ENCODE data around the gene MFAP2.
"Not testable (repeated sequence)": the region's sequence is repeated elsewhere in the genome, so short reads cannot be mapped to it uniquely, and the experiment has no call there.

Gene MFAP2

GRCh38 chr1:16966282-16966681 is 14.1 kb downstream of the MFAP2 start:
- intact Hi-C loops (cut with DNase I; ENCODE audit: low total_unique reads): no loop called here
- Histone ChIP-seq H3K4me3 (no peak overlapping the region), H3K36me3 (peaks cover 15 to 57% (median 31%) of the 10 kb centered on the region in 3 donors), H3K9me3 (no peaks in the 10 kb centered on the region), H3K27ac (peak overlapping the region in 1 of 2 donors; percentile 52), H3K27me3 (no peaks in the 10 kb centered on the region), H3K4me1 (peaks cover 0 to 28% (median 19%) of the 10 kb centered on the region in 4 donors)
- DNase-seq: no peak
- no peak for TF ChIP-seq CTCF (IDR thresholded peaks at IDR 0.05)

GRCh38 chr1:16965486-16966067 is 14.8 kb downstream of the MFAP2 start:
- DNase-seq: no peak
- intact Hi-C loops (cut with DNase I; ENCODE audit: low total_unique reads): no loop called here
- TF ChIP-seq CTCF (IDR thresholded peaks at IDR 0.05): no peak
- H3K9me3 ChIP-seq: no peaks in the 10 kb centered on the region
- no peak overlapping the region for H3K27ac ChIP-seq
- H3K4me3 ChIP-seq: no peak overlapping the region
- H3K27me3 ChIP-seq: no peaks in the 10 kb centered on the region
- peaks cover 15 to 50% (median 31%) of the 10 kb centered on the region in 3 donors for H3K36me3 ChIP-seq
- H3K4me1 ChIP-seq: peaks cover 0 to 32% (median 19%) of the 10 kb centered on the region in 4 donors

- H3K4me3 ChIP-seq; H3K27ac ChIP-seq; DNase-seq; intact Hi-C loops (cut with DNase I; ENCODE audit: low total_unique reads); H3K9me3 ChIP-seq; H3K27me3 ChIP-seq: not testable (repeated sequence)
- H3K4me1 ChIP-seq: peaks cover 0 to 39% (median 22%) of the 10 kb centered on the region in 4 donors
- H3K36me3 ChIP-seq: peaks cover 15 to 42% (median 31%) of the 10 kb centered on the region in 3 donors
These were observed 16.3 kb downstream of the MFAP2 start for GRCh38 chr1:16964169-16964568.

GRCh38 chr1:16961297-16962133 is 18.9 kb downstream of the MFAP2 start:
- TF ChIP-seq CTCF (IDR thresholded peaks at IDR 0.05): no peak
- Histone ChIP-seq H3K27me3 (no peaks in the 10 kb centered on the region), H3K4me3 (peak overlapping the region; percentile 45 to 54), H3K27ac (peak overlapping the region; percentile 64 to 65), H3K36me3 (peaks cover 11 to 48% (median 19%) of the 10 kb centered on the region in 3 donors), H3K4me1 (peaks cover 0 to 26% (median 12%) of the 10 kb centered on the region in 4 donors), H3K9me3 (no peaks in the 10 kb centered on the region)
- intact Hi-C loops (cut with DNase I; ENCODE audit: low total_unique reads): no loop called here
- no peak for DNase-seq

- Histone ChIP-seq H3K4me1 (peaks cover 0 to 22% (median 7%) of the 10 kb centered on the region in 4 donors), H3K36me3 (peaks cover 3 to 48% (median 16%) of the 10 kb centered on the region in 3 donors), H3K4me3 (peak overlapping the region; percentile 45 to 54), H3K27me3 (no peaks in the 10 kb centered on the region), H3K9me3 (no peaks in the 10 kb centered on the region), H3K27ac (peak overlapping the region; percentile 64 to 65)
- peak; percentile 74 to 77 for TF ChIP-seq CTCF (IDR thresholded peaks at IDR 0.05)
- intact Hi-C loops (cut with DNase I; ENCODE audit: low total_unique reads): no loop called here
- DNase-seq: peak; percentile 83 to 91
These were observed 19.7 kb downstream of the MFAP2 start for GRCh38 chr1:16960560-16961296.

Data from tibial artery (tissue), 4 donors.